CD4-positive, alpha-beta T cell treated with Interleukin-15 for 4 hours (primary cell): ENCODE results near the gene KRTAP12-2.

Experiments
- DNase-seq: peaks from one replicate; pipeline ENCODE4 v3.0.0-alpha.2; 2020; ENCODE audit warnings: low spot score

KRTAP12-2 gene, protein sequence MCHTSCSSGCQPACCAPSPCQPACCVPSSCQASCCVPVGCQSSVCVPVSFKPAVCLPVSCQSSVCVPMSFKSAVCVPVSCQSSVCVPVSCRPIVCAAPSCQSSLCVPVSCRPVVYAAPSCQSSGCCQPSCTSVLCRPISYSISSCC

DNA sequence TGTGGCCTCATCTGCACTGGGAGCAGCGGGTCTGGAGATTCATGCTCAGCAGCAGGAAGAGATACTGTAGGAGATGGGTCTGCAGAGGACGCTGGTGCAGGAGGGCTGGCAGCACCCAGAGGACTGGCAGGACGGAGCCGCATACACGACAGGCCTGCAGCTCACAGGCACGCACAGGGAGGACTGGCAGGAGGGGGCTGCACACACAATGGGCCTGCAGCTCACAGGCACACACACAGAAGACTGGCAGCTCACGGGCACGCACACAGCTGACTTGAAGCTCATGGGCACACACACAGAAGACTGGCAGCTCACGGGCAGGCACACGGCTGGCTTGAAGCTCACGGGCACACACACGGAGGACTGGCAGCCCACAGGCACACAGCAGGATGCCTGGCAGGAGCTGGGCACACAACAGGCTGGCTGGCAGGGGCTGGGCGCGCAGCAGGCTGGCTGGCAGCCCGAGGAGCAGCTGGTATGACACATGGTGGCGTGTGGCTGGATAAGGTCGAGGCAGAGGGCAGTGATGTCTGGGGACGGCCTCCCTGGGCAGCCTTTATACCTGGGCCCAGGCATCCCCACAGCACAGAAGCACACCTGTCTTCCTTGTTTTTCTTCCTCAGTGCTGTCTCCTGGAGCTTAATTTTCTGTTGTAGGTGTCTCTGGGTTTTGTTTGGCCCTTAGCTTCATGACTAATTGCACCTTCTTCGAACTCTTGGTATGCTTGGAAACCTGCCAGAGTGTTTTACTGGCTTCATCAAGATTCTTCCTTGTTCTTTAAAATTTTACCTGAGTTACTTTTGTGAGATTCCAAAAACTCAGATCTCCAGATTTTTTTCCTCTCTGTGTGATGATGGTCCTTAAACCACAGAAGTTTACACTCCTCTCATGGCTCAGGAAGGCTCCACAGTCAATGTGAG lies at the start of gene KRTAP12-2:
Gene KRTAP12-2, minus strand, starts transcription at position 527 of the 920 bp plus-strand sequence. Its CDS starts 41 bp downstream, at position 486.
- no peak for DNase-seq

DNA sequence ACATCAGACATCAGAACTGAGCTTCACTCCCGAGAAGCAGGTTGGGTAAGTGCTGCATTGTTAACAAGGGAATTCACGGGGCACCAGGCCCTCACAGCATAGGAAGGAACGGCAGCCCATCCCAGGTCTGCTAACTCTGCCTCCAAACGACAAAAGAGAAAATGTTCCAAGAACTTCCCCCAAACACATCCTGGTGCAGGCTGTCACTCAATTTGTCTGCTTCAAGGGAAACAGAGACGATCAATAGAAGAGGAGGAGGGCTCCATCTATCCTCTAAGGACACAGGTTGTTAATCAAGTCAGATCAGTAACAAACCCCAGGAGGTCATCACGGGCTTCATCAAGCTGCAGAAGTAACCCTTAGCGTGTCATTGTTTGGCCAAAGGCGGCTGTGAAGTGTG lies 48.2 kb upstream of the KRTAP12-2 start:
- no peak for DNase-seq

DNA sequence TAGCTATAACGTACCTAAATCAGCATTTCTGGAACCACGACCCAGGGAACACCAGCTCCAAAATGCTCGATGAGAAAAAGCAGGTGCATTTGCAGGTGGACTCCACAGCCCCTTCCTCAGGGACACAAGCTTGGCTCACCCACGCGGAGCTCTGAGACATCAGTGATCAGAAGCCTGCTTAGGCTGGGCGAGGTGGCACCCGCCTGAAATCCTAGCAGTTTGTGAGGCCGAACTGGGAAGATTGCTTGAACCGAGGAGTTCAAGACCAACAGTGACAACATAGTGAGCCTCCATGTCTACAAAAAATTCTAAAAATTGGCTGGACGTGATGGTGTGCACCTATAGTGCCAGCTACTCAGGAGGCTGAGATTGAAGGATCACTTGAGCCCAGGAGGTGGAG lies 47.1 kb upstream of the KRTAP12-2 start:
- DNase-seq, result no peak

DNA sequence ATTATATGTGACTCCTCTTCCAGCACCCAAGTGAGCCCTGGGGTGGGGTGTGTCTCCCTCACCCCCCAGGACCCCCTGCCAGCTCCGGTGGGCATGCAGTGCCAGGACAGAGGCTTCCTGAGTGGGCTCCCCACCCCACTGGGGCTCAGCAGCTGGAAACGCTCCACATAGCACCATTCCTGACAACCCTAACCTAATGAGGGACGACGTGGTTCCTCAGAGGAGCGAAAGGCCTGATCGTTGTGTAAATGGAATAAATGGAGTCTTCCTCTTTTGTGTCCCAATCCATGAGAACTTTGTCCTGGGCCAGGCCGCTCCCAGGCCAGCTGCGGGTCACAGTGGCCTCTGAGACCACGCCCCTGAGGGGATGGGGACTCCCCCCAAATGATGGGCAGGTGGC lies 46.4 kb upstream of the KRTAP12-2 start:
- no peak for DNase-seq

DNA sequence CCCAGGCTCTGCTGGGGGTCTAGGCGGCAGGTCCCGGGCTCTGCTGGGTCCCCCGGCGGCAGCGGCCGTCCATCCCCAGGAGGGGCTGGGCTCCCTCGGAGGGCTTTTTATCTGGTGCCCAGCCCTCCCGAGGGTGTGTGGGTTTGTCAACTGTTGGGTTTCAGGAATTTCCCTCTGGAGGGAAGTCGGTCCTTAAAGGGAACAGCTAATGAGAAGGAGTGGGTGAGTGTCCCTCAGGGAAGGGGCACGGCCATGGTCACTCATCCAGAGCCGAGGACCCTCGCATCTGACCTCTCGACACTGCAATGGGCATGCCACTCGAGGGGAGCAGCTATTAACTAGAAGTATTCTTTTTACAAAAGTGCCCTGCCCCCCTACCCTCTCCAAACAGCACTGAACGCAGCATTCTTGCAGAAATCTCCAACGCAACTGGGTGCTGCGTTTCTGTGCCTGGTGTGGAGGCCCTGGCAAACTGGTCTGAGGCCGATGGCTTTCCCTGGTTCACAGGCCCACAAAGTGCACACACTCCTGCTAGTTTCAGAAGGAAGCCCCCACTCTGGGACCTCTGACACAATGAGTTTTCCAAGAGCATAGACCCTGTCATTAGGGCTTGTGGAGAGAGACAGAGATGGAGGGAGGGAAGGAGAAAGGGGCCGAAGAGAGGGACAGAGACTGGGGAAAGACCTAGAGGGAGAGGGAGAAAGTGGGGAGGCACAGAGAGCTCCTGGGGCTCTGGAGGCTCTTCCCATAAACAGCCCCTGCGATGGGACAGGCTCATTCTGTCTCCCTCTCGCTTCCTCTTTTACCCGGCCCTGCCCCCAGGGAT lies 45.7 kb upstream of the KRTAP12-2 start:
- DNase-seq, result no peak

DNA sequence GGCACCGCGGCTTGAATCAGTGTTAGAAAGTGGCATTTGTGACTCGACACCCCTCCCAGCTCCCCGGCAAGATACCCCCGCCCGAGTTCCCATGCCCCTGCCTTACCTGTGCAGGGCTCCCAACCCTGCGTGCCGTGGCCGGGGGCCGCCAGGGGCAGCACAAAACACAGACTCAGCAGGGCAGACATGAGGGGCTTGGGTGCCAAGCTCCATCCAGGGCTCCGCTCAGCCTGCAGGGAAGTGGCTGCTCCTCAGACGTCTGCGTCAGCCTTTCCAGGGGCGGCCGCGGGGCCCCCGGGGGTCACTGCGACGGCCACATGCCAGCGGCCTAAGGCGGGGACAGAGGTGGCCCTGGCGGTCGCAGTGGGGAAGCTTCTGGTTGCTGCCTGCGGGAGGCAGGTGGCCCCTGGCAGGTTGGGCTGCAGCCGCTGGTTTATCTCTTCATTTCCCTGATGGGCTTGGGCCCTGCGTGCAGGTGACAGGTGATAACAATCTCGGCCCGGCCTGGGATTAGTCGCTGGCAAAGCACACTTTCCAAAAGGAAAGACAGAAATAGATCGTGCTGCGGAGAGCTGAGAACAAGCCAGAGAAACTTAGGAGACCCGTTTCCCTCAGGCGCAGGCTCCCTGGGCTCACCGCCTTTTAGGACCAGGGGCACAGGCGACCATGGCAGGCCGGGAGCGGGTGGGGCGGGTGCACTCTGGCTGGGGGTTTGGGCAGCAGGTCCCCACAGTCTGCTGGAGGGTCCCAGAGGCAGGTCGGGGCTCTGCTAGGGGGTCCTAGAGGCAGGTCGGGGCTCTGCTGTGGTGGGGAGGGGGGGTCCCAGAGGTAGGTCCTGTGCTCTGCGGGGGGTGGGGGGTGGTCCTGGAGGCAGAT lies 44.8 kb upstream of the KRTAP12-2 start, which contains the start of gene TSPEAR:
Gene TSPEAR, minus strand, starts transcription at position 246 of the 876 bp plus-strand sequence. Its CDS starts 58 bp downstream, at position 188.
- no peak for DNase-seq

DNA sequence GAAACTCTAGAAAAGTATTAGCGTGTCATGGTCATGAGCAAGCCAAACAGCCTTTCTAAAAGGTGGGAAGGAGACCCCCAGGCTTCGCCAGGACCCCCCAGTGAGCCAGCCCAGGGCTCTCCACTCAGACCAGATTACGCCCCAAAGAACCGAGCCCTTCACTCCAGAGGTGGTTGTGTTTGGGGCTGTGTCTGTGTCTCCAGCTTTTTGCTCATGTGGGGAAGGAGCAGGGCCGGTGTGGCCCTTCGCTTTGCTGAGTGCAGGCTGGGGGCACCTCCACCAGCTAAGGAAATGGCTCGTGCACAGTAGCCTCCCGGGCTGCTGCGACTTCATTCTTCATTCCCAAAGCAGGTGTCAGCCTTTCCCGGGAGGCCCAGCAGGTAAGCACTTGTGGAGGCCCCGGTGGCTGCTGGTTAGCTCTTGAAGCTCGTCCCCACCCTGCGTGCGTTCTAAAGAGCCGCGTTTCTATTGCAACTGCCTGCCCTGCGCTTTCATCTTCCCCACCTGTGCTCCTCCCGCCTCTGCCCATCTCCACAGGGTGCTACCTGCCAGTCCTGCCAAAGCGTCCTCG lies 44.1 kb upstream of the KRTAP12-2 start:
- no peak for DNase-seq

DNA sequence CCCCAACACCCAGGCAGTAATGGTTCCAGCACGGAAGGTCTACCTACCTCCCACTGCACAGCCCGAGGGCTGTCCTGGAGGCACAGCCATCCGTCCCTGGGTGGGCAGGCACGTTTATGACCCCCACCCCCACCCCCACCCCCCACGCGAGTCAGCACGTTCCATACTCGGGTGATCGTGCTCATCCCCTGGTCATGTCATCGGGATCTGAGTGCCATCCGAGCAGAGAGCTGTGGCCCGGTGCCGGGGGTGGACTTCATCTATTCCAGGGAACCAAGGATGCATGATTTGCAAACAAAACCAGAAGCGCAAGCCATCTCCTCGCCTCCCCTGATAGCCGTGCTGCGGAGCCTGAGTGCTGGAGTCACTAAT lies 43.6 kb upstream of the KRTAP12-2 start:
- no peak for DNase-seq

DNA sequence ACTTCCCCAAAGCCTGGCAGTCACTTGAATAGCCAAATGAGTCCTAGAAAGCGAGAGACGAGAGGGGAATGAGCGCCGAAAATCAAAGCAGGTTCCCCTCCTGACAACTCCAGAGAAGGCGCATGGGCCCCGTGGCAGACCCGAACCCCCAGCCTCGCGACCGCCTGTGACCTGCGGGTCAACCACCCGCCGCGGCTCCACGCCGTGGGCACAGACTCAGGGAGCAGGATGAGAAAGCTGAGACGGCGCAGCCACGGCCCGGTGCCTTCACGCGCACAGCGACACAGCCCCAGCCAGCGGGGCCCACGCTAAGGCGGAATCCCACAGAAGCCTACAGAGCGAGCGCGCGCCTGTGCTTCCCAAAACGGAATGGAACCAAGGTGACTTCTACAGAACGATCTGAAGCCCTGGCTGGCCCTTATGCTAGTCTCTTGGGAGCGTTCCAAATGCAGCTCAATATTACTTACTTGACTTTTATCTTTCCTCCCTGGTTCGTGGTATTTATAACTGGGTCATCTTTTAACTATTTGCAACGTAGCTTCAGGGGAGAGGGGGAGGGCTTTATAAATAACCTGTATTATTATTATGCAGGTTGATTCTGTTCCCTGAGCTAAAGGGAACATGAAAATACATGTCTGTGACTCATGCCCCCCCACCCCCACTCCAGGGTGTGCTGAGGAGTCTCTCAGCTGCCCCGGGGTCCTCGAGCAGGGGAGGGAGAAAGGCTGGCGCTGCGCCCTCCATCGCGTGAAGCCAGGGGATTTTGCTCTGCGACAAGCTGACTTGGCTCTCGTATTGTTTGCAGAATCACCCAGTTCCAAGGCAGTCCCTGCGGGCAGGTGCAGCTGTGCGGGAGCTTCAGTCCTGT lies 42.9 kb upstream of the KRTAP12-2 start:
- no peak for DNase-seq

DNA sequence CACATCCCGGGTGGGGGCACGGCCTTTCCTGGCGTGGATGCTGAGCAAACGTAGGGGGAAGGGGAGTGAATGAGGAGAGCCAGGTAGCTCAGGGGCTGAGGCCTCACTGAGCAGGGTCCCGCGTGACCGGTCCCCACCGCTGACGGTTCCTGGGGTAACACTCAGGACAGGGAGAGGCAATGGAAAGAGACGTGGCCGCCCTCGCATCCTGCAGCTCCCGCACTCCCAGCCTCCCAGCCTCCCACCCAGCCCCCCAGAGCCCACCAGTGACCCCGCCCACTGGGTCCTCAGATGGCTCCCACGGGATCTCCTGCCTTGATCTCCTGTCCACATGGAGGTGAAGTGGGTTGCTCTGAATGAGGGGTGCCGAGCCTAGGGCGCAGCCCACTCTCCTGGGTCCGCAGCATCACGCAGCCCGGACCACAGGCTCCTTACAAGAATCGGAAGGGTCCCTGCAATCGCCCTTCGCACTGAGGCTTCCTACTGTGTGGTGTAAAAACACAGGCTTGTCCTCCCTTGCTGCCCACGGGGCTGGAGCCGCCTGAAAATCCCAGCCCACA lies 42.2 kb upstream of the KRTAP12-2 start:
- DNase-seq, result no peak

DNA sequence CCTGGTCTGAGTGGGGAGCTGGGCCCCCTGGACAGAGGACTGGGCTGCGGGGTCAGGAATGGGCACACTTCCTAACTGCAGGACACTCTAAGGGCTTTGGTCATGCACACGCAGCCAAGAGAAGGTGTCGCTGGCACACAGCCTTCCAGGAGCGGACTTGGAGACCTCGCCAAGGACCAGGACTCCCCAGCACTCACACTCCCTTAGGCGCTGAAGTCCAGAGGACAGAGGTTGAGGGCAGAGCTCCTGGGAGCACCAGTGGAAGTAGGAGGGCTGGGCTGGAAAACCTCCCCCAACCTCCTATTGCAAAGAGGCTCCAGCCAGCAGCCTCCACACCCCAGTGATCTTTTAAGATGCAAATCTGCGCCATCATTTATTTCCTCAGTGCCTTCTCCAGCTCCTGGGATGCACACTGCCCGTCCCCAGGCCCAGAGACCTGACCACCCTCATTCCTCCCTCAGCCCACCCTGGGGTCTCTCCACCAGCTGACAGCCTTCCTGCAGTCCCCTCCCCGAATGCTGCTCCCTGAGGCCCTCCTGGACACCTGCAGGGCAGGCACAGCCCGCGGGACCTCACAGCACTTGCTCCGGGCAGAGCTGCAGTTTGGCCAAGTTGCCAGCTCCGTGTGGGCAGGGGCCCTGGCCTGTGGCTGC lies 41.6 kb upstream of the KRTAP12-2 start:
- no peak for DNase-seq

DNA sequence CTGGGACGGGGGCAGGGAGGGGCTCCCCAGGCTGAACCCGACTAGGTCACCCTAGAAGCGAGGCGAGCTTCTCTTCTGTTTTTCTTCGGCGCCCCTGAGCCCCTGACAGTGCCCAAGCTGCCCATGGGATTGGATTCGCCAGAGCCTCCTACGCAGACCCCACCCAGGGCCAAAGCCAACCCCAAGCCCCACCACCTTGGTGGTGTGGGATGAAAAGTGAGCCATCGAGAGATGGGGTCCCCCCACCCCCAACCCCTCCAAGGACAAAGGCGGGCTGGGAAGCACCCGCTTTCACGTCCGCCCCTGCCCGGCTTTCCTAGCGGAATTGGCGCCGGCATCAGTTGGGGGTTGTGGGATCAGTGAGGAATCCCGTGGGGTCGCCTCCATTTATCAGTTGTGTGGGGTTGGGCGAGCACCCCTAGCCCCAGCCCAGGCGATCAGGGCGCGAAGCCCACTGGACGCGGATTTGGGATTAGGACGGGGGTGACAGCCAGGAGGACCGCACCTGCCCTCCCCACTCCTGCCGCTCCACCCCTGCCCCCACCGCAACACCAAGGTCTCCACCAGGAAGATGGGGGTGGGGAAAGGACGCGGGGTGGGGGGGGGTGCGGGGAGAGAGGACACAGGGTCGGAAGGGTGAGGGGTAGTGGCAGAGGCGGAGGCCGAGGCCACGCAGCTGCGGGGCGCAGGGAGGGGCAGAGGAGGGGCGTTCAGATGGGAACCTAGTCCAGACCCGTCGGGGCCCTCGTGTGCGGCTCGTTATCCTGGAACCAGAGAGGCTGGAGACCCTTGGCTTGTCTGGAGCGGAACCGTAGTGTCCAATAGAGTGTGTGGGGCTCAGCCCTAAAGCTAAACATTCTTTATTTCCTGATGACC lies 40.2 kb upstream of the KRTAP12-2 start:
- DNase-seq, result no peak

DNA sequence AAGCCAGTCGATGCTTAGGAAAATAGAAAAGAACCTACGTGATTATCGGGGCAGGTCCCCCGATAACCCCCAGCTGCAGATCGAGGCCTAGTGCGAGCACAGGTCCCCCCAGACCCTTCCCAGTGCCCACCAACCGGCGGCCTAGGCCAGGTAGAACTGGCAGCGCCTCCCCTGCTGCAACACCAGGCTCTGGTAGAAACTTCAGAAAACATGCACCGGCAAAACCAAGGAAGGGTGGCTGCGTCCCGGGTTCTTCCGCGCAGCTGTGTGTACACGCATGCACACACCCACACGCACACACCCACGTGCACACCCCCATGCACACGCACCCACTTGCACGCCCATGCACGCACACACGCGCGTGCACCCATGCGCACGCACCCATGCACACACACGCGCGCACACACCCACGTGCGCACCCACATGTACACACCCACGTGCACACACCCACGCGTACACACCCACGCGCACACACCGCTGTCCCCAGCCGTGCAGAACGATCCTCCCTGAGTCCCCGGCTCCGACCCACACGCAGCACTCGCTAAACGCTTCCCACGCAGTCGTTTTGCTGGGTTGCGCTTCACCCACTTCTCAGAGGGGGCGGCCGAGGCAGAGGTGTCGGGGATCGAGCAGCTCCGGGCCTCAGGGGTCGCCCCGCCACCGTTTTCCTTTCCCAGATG lies 39.4 kb upstream of the KRTAP12-2 start:
- no peak for DNase-seq

DNA sequence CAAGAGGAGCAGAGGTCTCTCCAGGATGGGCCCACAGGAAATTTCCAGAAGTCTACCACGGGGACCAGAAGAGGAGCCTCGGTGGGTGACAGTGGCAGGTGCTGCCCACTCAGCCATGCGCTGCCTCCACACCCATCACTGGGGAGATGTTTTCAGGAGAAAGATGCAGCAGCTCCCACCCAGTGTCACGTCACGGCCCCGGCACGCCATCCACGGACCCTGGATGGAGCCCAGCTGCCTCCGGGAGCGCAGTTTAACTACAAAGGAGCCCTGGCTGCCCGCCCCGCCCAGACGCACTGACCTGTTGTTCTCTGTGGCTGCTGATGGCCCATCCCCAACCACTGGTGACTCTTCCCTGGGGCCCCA lies 37.9 kb upstream of the KRTAP12-2 start:
- no peak for DNase-seq

DNA sequence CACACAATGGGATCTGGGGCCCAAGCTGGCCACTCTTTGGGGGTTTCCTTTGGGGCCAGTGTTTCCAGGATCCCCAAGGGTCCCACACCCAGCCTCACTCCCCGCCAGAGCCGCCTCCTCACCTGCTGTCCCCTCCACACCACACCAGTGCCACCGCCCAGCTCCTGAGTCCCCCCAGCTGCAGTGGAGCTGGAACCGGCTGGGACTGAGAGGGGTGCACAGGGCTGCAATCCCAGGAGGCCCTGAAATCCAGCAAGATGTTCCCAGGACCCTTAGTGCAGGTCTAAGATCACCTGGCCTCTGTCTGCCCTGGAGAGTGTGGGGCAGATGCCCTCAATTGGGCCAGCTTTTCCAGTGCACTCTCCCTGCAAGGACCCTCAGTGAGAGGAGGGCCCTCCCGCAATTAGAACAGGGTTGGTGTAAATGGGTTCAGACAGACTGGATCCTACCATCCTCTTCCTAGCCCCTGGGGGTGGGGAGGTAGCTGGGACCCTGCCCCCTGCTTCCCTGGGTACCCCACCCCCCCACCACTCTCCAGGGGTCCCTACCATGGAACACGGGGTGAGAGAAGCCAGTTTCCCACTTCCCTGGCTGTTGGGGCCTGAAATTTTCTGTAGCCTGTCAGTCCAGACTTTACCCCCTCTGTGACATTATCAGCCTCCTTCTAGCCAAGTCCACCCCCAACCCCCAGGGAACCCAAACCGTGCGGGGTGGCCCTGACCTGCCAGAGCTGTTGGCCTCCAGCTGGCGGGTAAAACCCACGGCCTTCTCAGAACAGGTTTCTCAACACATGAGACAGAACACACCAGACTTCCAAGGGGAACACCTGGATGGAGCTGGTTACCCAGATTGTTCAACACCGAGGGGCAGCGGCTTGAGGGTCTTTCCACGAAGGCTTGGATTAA lies 37.3 kb upstream of the KRTAP12-2 start:
- DNase-seq, result no peak

DNA sequence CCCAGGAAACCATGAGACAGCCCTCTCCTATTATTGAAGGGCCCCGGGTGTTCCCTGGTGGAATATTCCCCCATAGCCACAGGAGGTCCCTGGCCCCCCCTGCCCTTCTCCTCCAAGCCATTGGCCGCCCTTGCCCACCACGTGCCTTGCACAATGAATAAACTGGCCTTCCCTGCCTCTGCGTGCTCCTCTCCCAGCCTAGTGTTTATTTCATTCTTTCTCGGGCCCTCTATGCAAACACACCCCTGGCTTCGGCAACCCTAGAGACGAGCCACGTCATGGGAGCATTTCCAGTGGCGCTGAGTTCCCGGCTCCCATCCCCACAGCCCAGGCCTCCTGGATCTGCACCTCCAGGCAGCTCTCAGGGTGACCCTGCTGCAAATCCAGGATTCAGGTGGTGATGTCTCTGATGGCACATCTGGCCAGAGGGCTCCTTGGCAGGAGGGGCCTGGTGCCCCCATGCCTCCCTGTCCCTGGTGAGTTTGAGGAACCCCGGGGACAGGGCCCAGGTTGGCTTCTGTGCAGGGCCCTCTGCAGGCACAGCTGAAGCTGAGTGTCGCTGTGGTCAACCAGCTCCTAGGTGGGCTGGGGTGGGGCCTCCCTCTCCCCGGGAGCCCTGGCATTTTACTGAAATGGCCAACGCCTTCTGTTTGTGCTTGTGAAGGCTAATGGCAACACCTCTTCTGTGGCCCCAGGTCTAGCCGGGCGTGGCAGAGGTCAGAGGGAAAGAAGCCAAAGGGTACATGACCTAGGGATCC lies 36.4 kb upstream of the KRTAP12-2 start:
- DNase-seq, result no peak
